HCT116 (cell line): ENCODE results near the gene PLAC8. TPM values are rescaled to one million over a fixed set of nuclear protein-coding genes. Genes with fewer than 3 reads are reported as not detected.

Experiments
- ATAC-seq: fragments of 200-7000 bp; cut with Tn5 transposase; 2 replicates; pipeline ENCODE4 v1.9.1; 2020; ENCODE audit warnings: mild to moderate bottlenecking, moderate library complexity
- BruUV-seq: library from RNA; stranded (reverse); fragments of 400-500 nt; replicated peaks from 2 replicates; lab custom pipeline; 2021; lab: Mats Ljungman, UMichigan
- CTCF ChIA-PET: fragments of 300-600 bp; sonication (Branson Sonifier 250); formaldehyde crosslinking; loops from one replicate; lab custom pipeline; 2021; ENCODE audit warnings: antibody characterized with exemption; lab: Charles Lee
- POLR2A ChIA-PET: fragments of 300-600, 350-600 bp; sonication (Branson Sonifier 250); formaldehyde crosslinking; loops from one replicate; lab custom pipeline; 2021; ENCODE audit warnings: antibody characterized with exemption; lab: Charles Lee
- RAD21 ChIA-PET, 2 experiments: fragments of 300-600 bp; sonication (Branson Sonifier 250); formaldehyde crosslinking; loops; one replicate each; lab custom pipeline; 2023; ENCODE audit warnings: low total read pairs in 2 of 2; ENCODE audit not compliant: uncharacterized antibody in 2 of 2, unreplicated experiment in 2 of 2, low non-redundant PET in 1 of 2; lab: Charles Lee
- DNase-seq: peaks from one replicate; pipeline ENCODE4 v3.0.0-alpha.2; 2010; ENCODE audit warnings: low read depth, low spot score
- H2AFZ ChIP-seq: fragments of 200-600 bp; shearing (Covaris generic), sonication (generic); 2 replicates; pipeline ENCODE4 v1.6.1; 2017; ENCODE audit warnings: low read depth, mixed run types, mixed read lengths, antibody characterized with exemption, low read length; ENCODE audit not compliant: poor library complexity, severe bottlenecking
- H3K27ac ChIP-seq: 2 replicates; pipeline ENCODE4 v1.5.1; 2012; ENCODE audit warnings: low read depth, low read length
- H3K27me3 ChIP-seq: fragments of 200-600 bp; sonication (generic); 2 replicates; pipeline ENCODE4 v1.6.1; 2016; ENCODE audit warnings: mixed run types, low read length, mixed read lengths; ENCODE audit not compliant: insufficient read depth
- H3K36me3 ChIP-seq, 2 experiments: fragments of 200-500 bp in 1 of 2; fragments of 200-600 bp in 1 of 2; sonication (Bioruptor generic) in 1 of 2; sonication (generic) in 1 of 2; 2 replicates each; pipeline versions ENCODE4 v1.5.1 to v1.6.1; 2014 to 2016; ENCODE audit warnings: low read length in 2 of 2, inconsistent platforms in 1 of 2, mixed read lengths in 1 of 2, mixed run types in 1 of 2; ENCODE audit not compliant: insufficient read depth in 2 of 2, control insufficient read depth in 1 of 2
- H3K4me1 ChIP-seq, 2 experiments: fragments of 200-600 bp in 1 of 2; sonication (generic) in 1 of 2; 2 replicates each; pipeline versions ENCODE4 v1.5.1 to v1.6.1; 2012 to 2017; ENCODE audit warnings: low read length in 2 of 2, inconsistent platforms in 1 of 2, mild to moderate bottlenecking in 1 of 2, mixed read lengths in 1 of 2, mixed run types in 1 of 2, moderate library complexity in 1 of 2; ENCODE audit not compliant: insufficient read depth in 2 of 2, control insufficient read depth in 1 of 2
- H3K4me2 ChIP-seq: fragments of 200-600 bp; sonication (generic); 2 replicates; pipeline ENCODE4 v1.6.1; 2017; ENCODE audit warnings: mixed run types, low read length, mixed read lengths
- H3K4me3 ChIP-seq, 2 experiments: fragments of 200-600 bp in 1 of 2; sonication (generic) in 1 of 2; replicated peaks in 1 of 2; 2 replicates each; pipeline ENCODE4 v1.5.1; 2011 to 2016; ENCODE audit warnings: low read length in 2 of 2, control low read depth in 1 of 2, low read depth in 1 of 2, mild to moderate bottlenecking in 1 of 2, mixed read lengths in 1 of 2, mixed run types in 1 of 2
- H3K79me2 ChIP-seq: fragments of 200-600 bp; sonication (generic); 2 replicates; pipeline ENCODE4 v1.6.1; 2017; ENCODE audit warnings: mild to moderate bottlenecking, mixed run types, low read length, moderate library complexity, mixed read lengths; ENCODE audit not compliant: insufficient read depth
- H3K9ac ChIP-seq: fragments of 200-600 bp; sonication (generic); 2 replicates; pipeline ENCODE4 v1.6.1; 2016; ENCODE audit warnings: low read length, mixed read lengths
- H3K9me2 ChIP-seq: fragments of 200-600 bp; sonication (generic), shearing (Covaris generic); 2 replicates; pipeline ENCODE4 v1.6.1; 2017; ENCODE audit warnings: mixed run types, mild to moderate bottlenecking, moderate library complexity; ENCODE audit not compliant: insufficient read depth
- H3K9me3 ChIP-seq, 2 experiments: fragments of 200-500 bp in 1 of 2; fragments of 200-600 bp in 1 of 2; sonication (Bioruptor generic) in 1 of 2; sonication (generic) in 1 of 2; 2 replicates each; pipeline ENCODE4 v1.6.1; 2014 to 2017; ENCODE audit warnings: low read length in 2 of 2, mixed read lengths in 2 of 2, inconsistent platforms in 1 of 2, low read depth in 1 of 2, mild to moderate bottlenecking in 1 of 2, mixed run types in 1 of 2, moderate library complexity in 1 of 2; ENCODE audit not compliant: control insufficient read depth in 1 of 2, insufficient read depth in 1 of 2
- H4K20me1 ChIP-seq: fragments of 200-600 bp; sonication (generic), shearing (Covaris generic); 2 replicates; pipeline ENCODE4 v1.6.1; 2017; ENCODE audit warnings: mixed run types, mild to moderate bottlenecking, moderate library complexity; ENCODE audit not compliant: insufficient read depth
- CEBPB ChIP-seq: IDR thresholded peaks from 2 replicates; pipeline ENCODE4 v1.6.1; 2012; ENCODE audit warnings: low read depth
- FOSL1 ChIP-seq: IDR thresholded peaks from 2 replicates; pipeline ENCODE4 v1.6.1; 2012; ENCODE audit warnings: low read depth
- POLR2A ChIP-seq: IDR thresholded peaks from 2 replicates; pipeline ENCODE4 v1.7.0; 2011; ENCODE audit warnings: borderline replicate concordance; ENCODE audit not compliant: insufficient read depth, insufficient read length; ENCODE audit errors: extremely low read depth
- SP1 ChIP-seq: IDR thresholded peaks from 2 replicates; pipeline ENCODE4 v1.6.1; 2012; ENCODE audit warnings: low read depth
- TCF7L2 ChIP-seq: IDR thresholded peaks from 2 replicates; pipeline ENCODE4 v1.7.0; 2011; ENCODE audit warnings: borderline replicate concordance, inconsistent platforms; ENCODE audit not compliant: insufficient read depth, insufficient read length; ENCODE audit errors: extremely low read depth
- YY1 ChIP-seq: IDR thresholded peaks from 2 replicates; pipeline ENCODE4 v1.6.1; 2011; ENCODE audit warnings: low read length, low read depth, moderate library complexity, mild to moderate bottlenecking; ENCODE audit not compliant: insufficient replicate concordance; ENCODE audit errors: extremely low read depth
- intact Hi-C: fragments of 100-400 bp; cut with micrococcal nuclease; formaldehyde crosslinking; loops from 2 replicates; pipeline ENCODE4 v1.10.0; 2022
- total RNA-seq: library from RNA; stranded (reverse); gene quantifications from one replicate; pipeline ENCODE4 v1.2.1, GENCODE V29; 2021; ENCODE audit not compliant: unreplicated experiment
- TF ChIP-seq, protein P1 (sequence below): IDR thresholded peaks from 2 replicates; pipeline ENCODE4 v1.6.1; 2012; ENCODE audit warnings: low read depth
- TF ChIP-seq, protein P2 (sequence below): IDR thresholded peaks from 2 replicates; pipeline ENCODE4 v1.6.1; 2012
- TF ChIP-seq, protein P3 (sequence below): IDR thresholded peaks from 2 replicates; pipeline ENCODE4 v1.6.1; 2011; ENCODE audit warnings: mild to moderate bottlenecking, low read length, moderate library complexity; ENCODE audit not compliant: insufficient replicate concordance; ENCODE audit errors: extremely low read depth

Gene PLAC8
- total RNA-seq, 1 experiment from 2014 or later, result 0.61 TPM

DNA sequence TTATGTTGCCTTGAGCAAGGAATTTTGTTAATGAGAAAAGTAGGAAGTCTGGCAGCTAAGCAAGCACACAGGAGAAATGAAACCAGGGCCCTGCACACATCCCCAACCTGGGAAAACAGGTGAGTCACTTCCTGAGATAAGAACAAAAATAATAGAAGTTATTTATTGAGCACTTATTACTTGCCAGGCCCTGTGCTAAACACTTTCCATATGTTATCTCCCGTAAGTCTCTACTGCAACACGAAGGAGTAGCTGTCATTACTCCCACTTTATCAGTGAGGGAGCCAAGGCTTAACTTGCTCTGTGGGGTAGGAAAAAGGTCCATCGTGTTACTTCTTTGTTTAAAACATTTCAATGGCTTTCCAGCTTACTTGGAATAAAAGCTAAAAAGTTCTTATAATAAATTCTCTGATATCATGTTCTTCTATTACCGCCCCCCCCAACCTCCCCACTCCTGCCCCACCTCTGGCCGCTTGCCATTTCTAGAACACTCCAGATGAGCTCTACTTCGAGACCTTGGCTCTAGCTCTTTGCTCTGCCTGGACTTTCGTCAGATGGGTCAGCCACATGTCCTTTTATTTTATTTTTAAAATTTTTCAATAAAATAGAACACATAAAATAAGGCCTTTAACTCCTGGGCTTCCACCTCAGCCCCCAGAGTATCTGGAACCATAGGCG lies 36.3 kb upstream of the PLAC8 start:
- no peaks in the 10 kb centered on the region for H4K20me1 ChIP-seq
- no peak overlapping the region for H3K4me3 ChIP-seq
- DNase-seq, result no peak
- BruUV-seq, result no TSS peak
- no peaks in the 10 kb centered on the region for H3K27me3 ChIP-seq
- H3K4me1 ChIP-seq, result peaks cover 6 to 13% of the 10 kb centered on the region in 2 experiments; a peak in 3 of 4 replicates
- H3K9ac ChIP-seq, result no peak overlapping the region
- H3K27ac ChIP-seq, result no peak overlapping the region
- ATAC-seq, result no peak; the same call in 1 of the 2 replicates
- H3K9me3 ChIP-seq, result no peaks in the 10 kb centered on the region
- H3K4me2 ChIP-seq, result peak overlapping the region; percentile 39
- ChIA-PET RAD21 (no interaction called here), POLR2A (no interaction called here), CTCF (no interaction called here)
- no peaks in the 10 kb centered on the region for H3K79me2 ChIP-seq
- no peaks in the 10 kb centered on the region for H3K9me2 ChIP-seq
- TF ChIP-seq POLR2A, result no peak
- TF ChIP-seq SP1, result 0 out of 2 replicates have a peak, but pooled peaks have one; percentile 2
- TF ChIP-seq FOSL1, result peak; percentile 16; the same call in 1 of the 2 replicates
- intact Hi-C loops, result no loop called here
- no peaks in the 10 kb centered on the region for H3K36me3 ChIP-seq
- no peak overlapping the region for H2AFZ ChIP-seq

DNA sequence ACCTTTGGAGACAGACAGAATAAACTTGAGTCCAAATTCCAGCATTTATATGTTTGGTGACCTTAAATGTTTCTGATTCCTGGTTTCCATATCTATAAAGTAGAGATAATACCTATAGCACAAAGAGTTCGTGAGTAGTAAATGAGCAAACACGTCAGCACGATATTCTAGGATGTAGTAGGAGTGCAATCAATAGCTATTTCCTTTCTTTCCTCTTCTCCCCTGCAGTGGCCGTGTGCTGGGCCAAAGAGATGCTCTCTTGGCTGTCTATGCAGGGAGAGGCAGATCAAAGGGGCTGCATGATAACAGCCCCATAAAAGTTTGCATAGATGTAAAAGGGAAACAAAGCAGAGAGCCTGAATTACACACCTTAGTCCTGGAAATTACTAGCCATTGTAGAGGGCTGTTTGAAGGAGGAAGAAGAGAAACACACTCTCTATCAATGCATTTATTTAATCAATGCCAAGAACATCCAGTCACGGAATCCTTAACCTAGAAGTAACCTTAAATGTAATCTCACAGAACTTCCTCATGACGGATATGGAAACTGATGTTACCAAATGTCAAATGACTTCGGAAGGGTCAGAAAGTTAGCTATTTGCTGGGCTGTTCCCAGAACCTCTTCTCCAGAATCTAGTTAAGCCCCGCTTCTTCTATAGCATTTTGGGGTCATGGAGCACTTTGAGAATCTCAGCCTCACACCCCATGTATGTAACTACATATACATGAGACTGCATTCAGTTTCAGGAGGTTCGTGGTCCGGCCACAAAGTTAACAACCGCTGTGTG lies 35.5 kb upstream of the PLAC8 start:
- intact Hi-C loops, result no loop called here
- Histone ChIP-seq H3K4me3 (no peak overlapping the region), H4K20me1 (no peaks in the 10 kb centered on the region), H3K9me2 (no peaks in the 10 kb centered on the region), H3K9me3 (no peaks in the 10 kb centered on the region), H3K27ac (no peak overlapping the region), H3K27me3 (no peaks in the 10 kb centered on the region), H2AFZ (peak overlapping the region; percentile 14), H3K36me3 (no peaks in the 10 kb centered on the region), H3K9ac (no peak overlapping the region), H3K4me1 (peaks cover 6 to 13% of the 10 kb centered on the region in 2 experiments; a peak in 3 of 4 replicates), H3K4me2 (peak overlapping the region; percentile 39), H3K79me2 (no peaks in the 10 kb centered on the region)
- RAD21 ChIA-PET, result no interaction called here
- TF ChIP-seq, protein P1, sequence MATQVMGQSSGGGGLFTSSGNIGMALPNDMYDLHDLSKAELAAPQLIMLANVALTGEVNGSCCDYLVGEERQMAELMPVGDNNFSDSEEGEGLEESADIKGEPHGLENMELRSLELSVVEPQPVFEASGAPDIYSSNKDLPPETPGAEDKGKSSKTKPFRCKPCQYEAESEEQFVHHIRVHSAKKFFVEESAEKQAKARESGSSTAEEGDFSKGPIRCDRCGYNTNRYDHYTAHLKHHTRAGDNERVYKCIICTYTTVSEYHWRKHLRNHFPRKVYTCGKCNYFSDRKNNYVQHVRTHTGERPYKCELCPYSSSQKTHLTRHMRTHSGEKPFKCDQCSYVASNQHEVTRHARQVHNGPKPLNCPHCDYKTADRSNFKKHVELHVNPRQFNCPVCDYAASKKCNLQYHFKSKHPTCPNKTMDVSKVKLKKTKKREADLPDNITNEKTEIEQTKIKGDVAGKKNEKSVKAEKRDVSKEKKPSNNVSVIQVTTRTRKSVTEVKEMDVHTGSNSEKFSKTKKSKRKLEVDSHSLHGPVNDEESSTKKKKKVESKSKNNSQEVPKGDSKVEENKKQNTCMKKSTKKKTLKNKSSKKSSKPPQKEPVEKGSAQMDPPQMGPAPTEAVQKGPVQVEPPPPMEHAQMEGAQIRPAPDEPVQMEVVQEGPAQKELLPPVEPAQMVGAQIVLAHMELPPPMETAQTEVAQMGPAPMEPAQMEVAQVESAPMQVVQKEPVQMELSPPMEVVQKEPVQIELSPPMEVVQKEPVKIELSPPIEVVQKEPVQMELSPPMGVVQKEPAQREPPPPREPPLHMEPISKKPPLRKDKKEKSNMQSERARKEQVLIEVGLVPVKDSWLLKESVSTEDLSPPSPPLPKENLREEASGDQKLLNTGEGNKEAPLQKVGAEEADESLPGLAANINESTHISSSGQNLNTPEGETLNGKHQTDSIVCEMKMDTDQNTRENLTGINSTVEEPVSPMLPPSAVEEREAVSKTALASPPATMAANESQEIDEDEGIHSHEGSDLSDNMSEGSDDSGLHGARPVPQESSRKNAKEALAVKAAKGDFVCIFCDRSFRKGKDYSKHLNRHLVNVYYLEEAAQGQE, result no peak
- TF ChIP-seq CEBPB (no peak), SP1 (0 out of 2 replicates have a peak, but pooled peaks have one; percentile 16), TCF7L2 (peak; percentile 36), YY1 (no peak)
- TF ChIP-seq, protein P2, sequence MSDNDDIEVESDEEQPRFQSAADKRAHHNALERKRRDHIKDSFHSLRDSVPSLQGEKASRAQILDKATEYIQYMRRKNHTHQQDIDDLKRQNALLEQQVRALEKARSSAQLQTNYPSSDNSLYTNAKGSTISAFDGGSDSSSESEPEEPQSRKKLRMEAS, result no peak
- TF ChIP-seq, protein P3, sequence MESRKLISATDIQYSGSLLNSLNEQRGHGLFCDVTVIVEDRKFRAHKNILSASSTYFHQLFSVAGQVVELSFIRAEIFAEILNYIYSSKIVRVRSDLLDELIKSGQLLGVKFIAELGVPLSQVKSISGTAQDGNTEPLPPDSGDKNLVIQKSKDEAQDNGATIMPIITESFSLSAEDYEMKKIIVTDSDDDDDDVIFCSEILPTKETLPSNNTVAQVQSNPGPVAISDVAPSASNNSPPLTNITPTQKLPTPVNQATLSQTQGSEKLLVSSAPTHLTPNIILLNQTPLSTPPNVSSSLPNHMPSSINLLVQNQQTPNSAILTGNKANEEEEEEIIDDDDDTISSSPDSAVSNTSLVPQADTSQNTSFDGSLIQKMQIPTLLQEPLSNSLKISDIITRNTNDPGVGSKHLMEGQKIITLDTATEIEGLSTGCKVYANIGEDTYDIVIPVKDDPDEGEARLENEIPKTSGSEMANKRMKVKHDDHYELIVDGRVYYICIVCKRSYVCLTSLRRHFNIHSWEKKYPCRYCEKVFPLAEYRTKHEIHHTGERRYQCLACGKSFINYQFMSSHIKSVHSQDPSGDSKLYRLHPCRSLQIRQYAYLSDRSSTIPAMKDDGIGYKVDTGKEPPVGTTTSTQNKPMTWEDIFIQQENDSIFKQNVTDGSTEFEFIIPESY, result no peak
- POLR2A ChIA-PET, result no interaction called here
- no TSS peak for BruUV-seq
- ATAC-seq, result 0 out of 2 replicates have a peak, but pooled peaks have one; percentile 32
- CTCF ChIA-PET, result no interaction called here
- no peak for DNase-seq
